ENCODE results near the gene RBM22.

RBM22 gene

GRCh38 chr5:150651924-150652671 is 48.8 kb downstream of the RBM22 start:
- TF ChIP-seq CTCF (IDR thresholded peaks at IDR 0.05; ENCODE audit: control insufficient read depth, extremely low read depth, insufficient read depth): no peak
- no peak for DNase-seq (ENCODE audit: low read depth)
- H3K4me3 ChIP-seq (ENCODE audit: low read depth, low read length): no peak overlapping the region

- DNase-seq (ENCODE audit: low read depth): no peak
- TF ChIP-seq CTCF (IDR thresholded peaks at IDR 0.05; ENCODE audit: control insufficient read depth, extremely low read depth, insufficient read depth): no peak
- no peak overlapping the region for H3K4me3 ChIP-seq (ENCODE audit: low read depth, low read length)
These were observed 49.5 kb downstream of the RBM22 start for GRCh38 chr5:150651382-150651781.

- no peak overlapping the region for H3K4me3 ChIP-seq (ENCODE audit: low read depth, low read length)
- no peak for TF ChIP-seq CTCF (IDR thresholded peaks at IDR 0.05; ENCODE audit: control insufficient read depth, extremely low read depth, insufficient read depth)
- DNase-seq (ENCODE audit: low read depth): no peak
These were observed 50.5 kb downstream of the RBM22 start for GRCh38 chr5:150650021-150651006.

- no peak for TF ChIP-seq CTCF (IDR thresholded peaks at IDR 0.05; ENCODE audit: control insufficient read depth, extremely low read depth, insufficient read depth)
- no peak for DNase-seq (ENCODE audit: low read depth)
- no peak overlapping the region for H3K4me3 ChIP-seq (ENCODE audit: low read depth, low read length)
These were observed 51.5 kb downstream of the RBM22 start for GRCh38 chr5:150649108-150650020.

- no peak for TF ChIP-seq CTCF (IDR thresholded peaks at IDR 0.05; ENCODE audit: control insufficient read depth, extremely low read depth, insufficient read depth)
- DNase-seq (ENCODE audit: low read depth): no peak
- H3K4me3 ChIP-seq (ENCODE audit: low read depth, low read length): no peak overlapping the region
These were observed 52.4 kb downstream of the RBM22 start for GRCh38 chr5:150648294-150649107.

Measured in LNCaP clone FGC (cell line).